PFSK-1 (cell line): Measurements from ENCODE around the gene RBM17.

Experiments used
- FOXP2 ChIP-seq: optimal IDR thresholded peaks from 2 replicates; pipeline ENCODE3; 2011; ENCODE audit warnings: borderline replicate concordance, control low read depth, inconsistent platforms; ENCODE audit not compliant: insufficient read depth; ENCODE audit errors: extremely low read length, extremely low read depth
- POLR2AphosphoS5 ChIP-seq: IDR thresholded peaks from 2 replicates; pipeline ENCODE4 v1.6.1; 2012; ENCODE audit warnings: low read depth, mild to moderate bottlenecking, control low read depth, low read length, moderate library complexity
- SIN3A ChIP-seq: IDR thresholded peaks from 2 replicates; pipeline ENCODE4 v1.6.1; 2012; ENCODE audit warnings: mild to moderate bottlenecking, low read length, moderate library complexity, borderline replicate concordance; ENCODE audit not compliant: insufficient read depth
- TAF1 ChIP-seq: IDR thresholded peaks from 2 replicates; pipeline ENCODE4 v1.6.1; 2012; ENCODE audit warnings: low read length, control low read depth, borderline replicate concordance; ENCODE audit not compliant: insufficient read depth
- TF ChIP-seq, protein P1 (sequence below), 2 experiments: IDR thresholded peaks; 2 replicates each; pipeline versions ENCODE4 v1.6.1 to v1.8.0; 2011 to 2012; ENCODE audit warnings: low read depth in 2 of 2, low read length in 2 of 2, control low read depth in 1 of 2, inconsistent platforms in 1 of 2, mild to moderate bottlenecking in 1 of 2, moderate library complexity in 1 of 2; ENCODE audit not compliant: insufficient read depth in 1 of 2

DNA sequence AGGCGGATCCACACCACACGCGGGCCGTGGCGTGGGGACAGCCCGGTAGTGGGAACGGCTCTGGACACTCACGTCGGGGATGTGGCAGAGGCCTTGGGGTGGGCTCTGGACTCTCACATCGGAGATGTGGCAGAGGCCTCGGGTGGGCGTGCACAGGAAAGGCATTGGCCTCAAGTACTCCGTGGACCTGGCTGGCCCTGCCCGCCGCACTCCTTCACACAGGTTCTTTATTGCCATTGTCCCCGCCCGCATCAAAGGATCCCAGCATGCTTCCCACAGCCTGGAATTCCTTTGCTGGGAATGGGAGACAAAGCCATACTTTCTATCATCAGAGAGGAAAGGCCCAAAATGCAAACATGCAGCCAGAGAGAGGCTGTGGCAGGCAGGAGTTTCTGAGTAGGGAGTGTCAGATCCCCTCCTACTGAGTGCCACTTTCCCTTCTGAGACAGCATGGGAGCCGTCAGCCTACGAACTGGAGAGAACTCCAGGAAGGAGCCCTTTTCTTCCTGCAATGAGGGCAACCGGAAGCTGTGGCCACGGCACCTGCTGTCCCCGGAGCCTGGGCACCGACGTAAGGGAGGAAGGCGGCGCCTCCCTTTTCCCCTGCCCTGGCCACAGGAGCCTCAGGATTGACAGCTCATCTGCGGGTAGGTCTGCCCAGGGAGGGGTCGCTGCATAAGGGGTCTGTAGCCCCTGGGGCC, 51.5 kb downstream of the RBM17 start:
- TF ChIP-seq POLR2AphosphoS5 (no peak), SIN3A (no peak), FOXP2 (no peak), TAF1 (no peak)
- TF ChIP-seq, protein P1, sequence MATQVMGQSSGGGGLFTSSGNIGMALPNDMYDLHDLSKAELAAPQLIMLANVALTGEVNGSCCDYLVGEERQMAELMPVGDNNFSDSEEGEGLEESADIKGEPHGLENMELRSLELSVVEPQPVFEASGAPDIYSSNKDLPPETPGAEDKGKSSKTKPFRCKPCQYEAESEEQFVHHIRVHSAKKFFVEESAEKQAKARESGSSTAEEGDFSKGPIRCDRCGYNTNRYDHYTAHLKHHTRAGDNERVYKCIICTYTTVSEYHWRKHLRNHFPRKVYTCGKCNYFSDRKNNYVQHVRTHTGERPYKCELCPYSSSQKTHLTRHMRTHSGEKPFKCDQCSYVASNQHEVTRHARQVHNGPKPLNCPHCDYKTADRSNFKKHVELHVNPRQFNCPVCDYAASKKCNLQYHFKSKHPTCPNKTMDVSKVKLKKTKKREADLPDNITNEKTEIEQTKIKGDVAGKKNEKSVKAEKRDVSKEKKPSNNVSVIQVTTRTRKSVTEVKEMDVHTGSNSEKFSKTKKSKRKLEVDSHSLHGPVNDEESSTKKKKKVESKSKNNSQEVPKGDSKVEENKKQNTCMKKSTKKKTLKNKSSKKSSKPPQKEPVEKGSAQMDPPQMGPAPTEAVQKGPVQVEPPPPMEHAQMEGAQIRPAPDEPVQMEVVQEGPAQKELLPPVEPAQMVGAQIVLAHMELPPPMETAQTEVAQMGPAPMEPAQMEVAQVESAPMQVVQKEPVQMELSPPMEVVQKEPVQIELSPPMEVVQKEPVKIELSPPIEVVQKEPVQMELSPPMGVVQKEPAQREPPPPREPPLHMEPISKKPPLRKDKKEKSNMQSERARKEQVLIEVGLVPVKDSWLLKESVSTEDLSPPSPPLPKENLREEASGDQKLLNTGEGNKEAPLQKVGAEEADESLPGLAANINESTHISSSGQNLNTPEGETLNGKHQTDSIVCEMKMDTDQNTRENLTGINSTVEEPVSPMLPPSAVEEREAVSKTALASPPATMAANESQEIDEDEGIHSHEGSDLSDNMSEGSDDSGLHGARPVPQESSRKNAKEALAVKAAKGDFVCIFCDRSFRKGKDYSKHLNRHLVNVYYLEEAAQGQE (IDR thresholded peaks at IDR 0.05; ENCODE audit: insufficient read depth in 1 of 2, low read depth in 2 of 2, low read length in 2 of 2), result no peak
